WTC11 (cell line): ENCODE data around the gene ACMSD. TPM values are rescaled to one million over a fixed set of nuclear protein-coding genes. Genes with fewer than 3 reads are reported as not detected.

Source experiments
- ATAC-seq: fragments of 200-7000 bp; cut with Tn5 transposase; 2 replicates; pipeline ENCODE4 v1.10.0; 2021; ENCODE audit warnings: mild to moderate bottlenecking, moderate library complexity
- CTCF ChIA-PET: fragments of 300-600 bp; sonication (Branson Sonifier 250); formaldehyde crosslinking; loops from one replicate; lab custom pipeline; 2021; ENCODE audit warnings: antibody characterized with exemption; lab: Charles Lee
- POLR2A ChIA-PET: fragments of 350-600 bp; sonication (Branson Sonifier 250); formaldehyde crosslinking; loops from one replicate; lab custom pipeline; 2021; ENCODE audit warnings: antibody characterized with exemption; lab: Charles Lee
- DNase-seq: peaks from one replicate; pipeline ENCODE4 v3.0.0; 2021; ENCODE audit warnings: low spot score
- H3K27ac Mint-ChIP-seq: 2 replicates; pipeline ENCODE4 v1.8.0; 2021; ENCODE audit warnings: mixed read lengths
- H3K27me3 Mint-ChIP-seq: 2 replicates; pipeline ENCODE4 v1.8.0; 2021; ENCODE audit warnings: low read depth, mild to moderate bottlenecking, moderate library complexity, mixed read lengths
- H3K36me3 Mint-ChIP-seq: 2 replicates; pipeline ENCODE4 v1.8.0; 2021; ENCODE audit warnings: mixed read lengths
- H3K4me1 Mint-ChIP-seq: 2 replicates; pipeline ENCODE4 v1.8.0; 2022; ENCODE audit warnings: mixed read lengths
- H3K4me3 Mint-ChIP-seq: 2 replicates; pipeline ENCODE4 v1.8.0; 2021; ENCODE audit warnings: mild to moderate bottlenecking, moderate library complexity, mixed read lengths
- H3K9me3 Mint-ChIP-seq: 2 replicates; pipeline ENCODE4 v1.8.0; 2021; ENCODE audit warnings: mixed read lengths
- AR ChIP-seq: fragments of 250-450 bp; sonication (Bioruptor Pico); IDR thresholded peaks from 2 replicates; pipeline ENCODE4 v1.9.0; 2021; ENCODE audit warnings: mild to moderate bottlenecking
- ATF1 ChIP-seq: sonication (generic); formaldehyde crosslinking; IDR thresholded peaks from 2 replicates; pipeline ENCODE4 v1.8.1; 2023; ENCODE audit warnings: mild to moderate bottlenecking, moderate library complexity, missing genetic modification reagents
- CREM ChIP-seq: sonication (generic); formaldehyde crosslinking; IDR thresholded peaks from 2 replicates; pipeline ENCODE4 v1.8.1; 2022; ENCODE audit warnings: mild to moderate bottlenecking, missing genetic modification reagents, moderate library complexity
- EMX1 ChIP-seq: fragments of 250-450 bp; sonication (Bioruptor Pico); IDR thresholded peaks from 2 replicates; pipeline ENCODE4 v1.8.0; 2021; ENCODE audit warnings: mild to moderate bottlenecking
- ESRRA ChIP-seq: sonication (generic); formaldehyde crosslinking; IDR thresholded peaks from 2 replicates; pipeline ENCODE4 v1.8.1; 2022; ENCODE audit warnings: mild to moderate bottlenecking, missing genetic modification reagents, borderline replicate concordance
- FOXJ3 ChIP-seq: sonication (generic); formaldehyde crosslinking; IDR thresholded peaks from 2 replicates; pipeline ENCODE4 v1.9.0; 2021; ENCODE audit warnings: missing genetic modification reagents, mild to moderate bottlenecking, borderline replicate concordance
- FOXK1 ChIP-seq: sonication (generic); formaldehyde crosslinking; IDR thresholded peaks from 2 replicates; pipeline ENCODE4 v1.8.0; 2022; ENCODE audit warnings: mild to moderate bottlenecking, moderate library complexity, missing genetic modification reagents
- GRHL2 ChIP-seq: fragments of 250-450 bp; sonication (Bioruptor Pico); IDR thresholded peaks from 2 replicates; pipeline ENCODE4 v1.8.0; 2022; ENCODE audit warnings: mild to moderate bottlenecking, moderate library complexity; ENCODE audit not compliant: insufficient replicate concordance, severe bottlenecking
- MXD4 ChIP-seq: fragments of 250-450 bp; sonication (Bioruptor Pico); IDR thresholded peaks from 2 replicates; pipeline ENCODE4 v1.8.0; 2021; ENCODE audit warnings: mild to moderate bottlenecking, moderate library complexity, borderline replicate concordance
- NFE2L1 ChIP-seq: sonication (generic); formaldehyde crosslinking; IDR thresholded peaks from 2 replicates; pipeline ENCODE4 v1.8.1; 2023; ENCODE audit warnings: missing genetic modification reagents
- NFYB ChIP-seq: sonication (generic); formaldehyde crosslinking; conservative IDR thresholded peaks from 2 replicates; pipeline ENCODE4 v1.8.0; 2022; ENCODE audit warnings: low read depth, missing genetic modification reagents
- NR2C2 ChIP-seq: sonication (generic); formaldehyde crosslinking; IDR thresholded peaks from 2 replicates; pipeline ENCODE4 v1.8.0; 2022; ENCODE audit warnings: mild to moderate bottlenecking, missing genetic modification reagents
- SMAD3 ChIP-seq: sonication (generic); formaldehyde crosslinking; IDR thresholded peaks from 2 replicates; pipeline ENCODE4 v1.8.0; 2022; ENCODE audit warnings: missing genetic modification reagents, mild to moderate bottlenecking, borderline replicate concordance
- TP53 ChIP-seq: sonication (generic); formaldehyde crosslinking; IDR thresholded peaks from 2 replicates; pipeline ENCODE4 v1.8.1; 2023; ENCODE audit warnings: mild to moderate bottlenecking, missing genetic modification reagents
- USF1 ChIP-seq: sonication (generic); formaldehyde crosslinking; IDR thresholded peaks from 2 replicates; pipeline ENCODE4 v1.8.0; 2022; ENCODE audit warnings: mild to moderate bottlenecking, missing genetic modification reagents
- ZNF121 ChIP-seq: sonication (generic); formaldehyde crosslinking; IDR thresholded peaks from 2 replicates; pipeline ENCODE4 v1.8.0; 2023; ENCODE audit warnings: missing genetic modification reagents
- ZNF219 ChIP-seq: sonication (generic); formaldehyde crosslinking; IDR thresholded peaks from 2 replicates; pipeline ENCODE4 v1.8.0; 2023; ENCODE audit warnings: missing genetic modification reagents, mild to moderate bottlenecking, borderline replicate concordance
- ZNF263 ChIP-seq: sonication (generic); formaldehyde crosslinking; IDR thresholded peaks from 2 replicates; pipeline ENCODE4 v1.8.1; 2022; ENCODE audit warnings: low read depth, mild to moderate bottlenecking, moderate library complexity, missing genetic modification reagents
- ZNF416 ChIP-seq: fragments of 250-450 bp; sonication (Bioruptor Pico); IDR thresholded peaks from 2 replicates; pipeline ENCODE4 v1.9.0; 2021; ENCODE audit warnings: mild to moderate bottlenecking, inconsistent platforms
- ZNF671 ChIP-seq: fragments of 250-450 bp; sonication (Bioruptor Pico); IDR thresholded peaks from 2 replicates; pipeline ENCODE4 v1.8.0; 2021; ENCODE audit warnings: mild to moderate bottlenecking
- total RNA-seq: library from RNA; stranded (reverse); gene quantifications from 3 replicates; pipeline ENCODE4 v1.2.3, GENCODE V29; 2021
- TF ChIP-seq, protein P1 (sequence below): sonication (generic); formaldehyde crosslinking; IDR thresholded peaks from 2 replicates; pipeline ENCODE4 v1.8.0; 2023; ENCODE audit warnings: missing genetic modification reagents
- TF ChIP-seq, protein P2 (sequence below): fragments of 250-450 bp; sonication (Bioruptor Pico); IDR thresholded peaks from 2 replicates; pipeline ENCODE4 v1.9.0; 2021; ENCODE audit warnings: mild to moderate bottlenecking
- TF ChIP-seq, protein P3 (sequence below): sonication (generic); formaldehyde crosslinking; IDR thresholded peaks from 2 replicates; pipeline ENCODE4 v1.8.1; 2023; ENCODE audit warnings: mild to moderate bottlenecking, missing genetic modification reagents, borderline replicate concordance
- TF ChIP-seq, protein P4 (sequence below): sonication (generic); formaldehyde crosslinking; IDR thresholded peaks from 2 replicates; pipeline ENCODE4 v1.8.1; 2023; ENCODE audit warnings: mild to moderate bottlenecking, moderate library complexity, missing genetic modification reagents

The ACMSD gene
- total RNA-seq, 1 experiment from 2014 or later = not detected

DNA sequence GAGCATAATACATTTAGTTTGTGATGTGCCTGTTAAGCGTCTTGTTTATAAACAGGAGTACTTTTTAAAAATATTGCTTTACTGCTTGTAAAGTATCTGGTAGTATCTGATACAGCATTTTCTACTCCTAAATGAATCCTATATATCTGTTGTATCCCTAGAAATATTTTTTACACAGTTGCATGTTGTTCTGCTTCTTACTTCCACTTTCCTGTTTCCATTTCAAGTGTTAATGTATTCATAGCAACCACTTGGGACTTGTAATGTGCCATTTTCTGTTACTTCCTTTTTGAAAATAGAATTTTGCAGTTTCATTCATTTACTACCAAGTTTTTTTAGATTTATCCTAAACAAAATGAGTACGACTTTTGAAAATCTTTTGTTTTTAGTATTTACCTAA is 105.1 kb downstream of the ACMSD start (continued):
- TF ChIP-seq ZNF121 (CRISPR knock-in tag) = no peak
- no peak for TF ChIP-seq NFYB (CRISPR knock-in tag)
- TF ChIP-seq, all 79 proteins: peak for 0

GRCh38 chr2:134944975-134945374 is 106.6 kb downstream of the ACMSD start:
- TF ChIP-seq AR (CRISPR knock-in tag) (no peak), USF1 (no peak), ZNF671 (no peak), MXD4 (CRISPR knock-in tag) (no peak), ATF1 (no peak), ESRRA (CRISPR knock-in tag) (no peak), ZNF219 (CRISPR knock-in tag) (no peak)
- TF ChIP-seq, protein P1, sequence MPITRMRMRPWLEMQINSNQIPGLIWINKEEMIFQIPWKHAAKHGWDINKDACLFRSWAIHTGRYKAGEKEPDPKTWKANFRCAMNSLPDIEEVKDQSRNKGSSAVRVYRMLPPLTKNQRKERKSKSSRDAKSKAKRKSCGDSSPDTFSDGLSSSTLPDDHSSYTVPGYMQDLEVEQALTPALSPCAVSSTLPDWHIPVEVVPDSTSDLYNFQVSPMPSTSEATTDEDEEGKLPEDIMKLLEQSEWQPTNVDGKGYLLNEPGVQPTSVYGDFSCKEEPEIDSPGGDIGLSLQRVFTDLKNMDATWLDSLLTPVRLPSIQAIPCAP (CRISPR knock-in tag) = no peak
- TF ChIP-seq, protein P2, sequence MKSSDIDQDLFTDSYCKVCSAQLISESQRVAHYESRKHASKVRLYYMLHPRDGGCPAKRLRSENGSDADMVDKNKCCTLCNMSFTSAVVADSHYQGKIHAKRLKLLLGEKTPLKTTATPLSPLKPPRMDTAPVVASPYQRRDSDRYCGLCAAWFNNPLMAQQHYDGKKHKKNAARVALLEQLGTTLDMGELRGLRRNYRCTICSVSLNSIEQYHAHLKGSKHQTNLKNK = no peak

GRCh38 chr2:134946073-134946472 is 107.7 kb downstream of the ACMSD start:
- H3K27ac Mint-ChIP-seq = no peak overlapping the region
- TF ChIP-seq FOXK1 (CRISPR knock-in tag) (no peak), NFE2L1 (CRISPR knock-in tag) (no peak), FOXJ3 (CRISPR knock-in tag) (no peak), EMX1 (CRISPR knock-in tag) (no peak), NR2C2 (CRISPR knock-in tag) (no peak), SMAD3 (CRISPR knock-in tag) (no peak), TP53 (no peak), ZNF416 (CRISPR knock-in tag) (no peak), GRHL2 (CRISPR knock-in tag) (no peak), ZNF263 (no peak), CREM (CRISPR knock-in tag) (no peak)
- TF ChIP-seq, protein P3, sequence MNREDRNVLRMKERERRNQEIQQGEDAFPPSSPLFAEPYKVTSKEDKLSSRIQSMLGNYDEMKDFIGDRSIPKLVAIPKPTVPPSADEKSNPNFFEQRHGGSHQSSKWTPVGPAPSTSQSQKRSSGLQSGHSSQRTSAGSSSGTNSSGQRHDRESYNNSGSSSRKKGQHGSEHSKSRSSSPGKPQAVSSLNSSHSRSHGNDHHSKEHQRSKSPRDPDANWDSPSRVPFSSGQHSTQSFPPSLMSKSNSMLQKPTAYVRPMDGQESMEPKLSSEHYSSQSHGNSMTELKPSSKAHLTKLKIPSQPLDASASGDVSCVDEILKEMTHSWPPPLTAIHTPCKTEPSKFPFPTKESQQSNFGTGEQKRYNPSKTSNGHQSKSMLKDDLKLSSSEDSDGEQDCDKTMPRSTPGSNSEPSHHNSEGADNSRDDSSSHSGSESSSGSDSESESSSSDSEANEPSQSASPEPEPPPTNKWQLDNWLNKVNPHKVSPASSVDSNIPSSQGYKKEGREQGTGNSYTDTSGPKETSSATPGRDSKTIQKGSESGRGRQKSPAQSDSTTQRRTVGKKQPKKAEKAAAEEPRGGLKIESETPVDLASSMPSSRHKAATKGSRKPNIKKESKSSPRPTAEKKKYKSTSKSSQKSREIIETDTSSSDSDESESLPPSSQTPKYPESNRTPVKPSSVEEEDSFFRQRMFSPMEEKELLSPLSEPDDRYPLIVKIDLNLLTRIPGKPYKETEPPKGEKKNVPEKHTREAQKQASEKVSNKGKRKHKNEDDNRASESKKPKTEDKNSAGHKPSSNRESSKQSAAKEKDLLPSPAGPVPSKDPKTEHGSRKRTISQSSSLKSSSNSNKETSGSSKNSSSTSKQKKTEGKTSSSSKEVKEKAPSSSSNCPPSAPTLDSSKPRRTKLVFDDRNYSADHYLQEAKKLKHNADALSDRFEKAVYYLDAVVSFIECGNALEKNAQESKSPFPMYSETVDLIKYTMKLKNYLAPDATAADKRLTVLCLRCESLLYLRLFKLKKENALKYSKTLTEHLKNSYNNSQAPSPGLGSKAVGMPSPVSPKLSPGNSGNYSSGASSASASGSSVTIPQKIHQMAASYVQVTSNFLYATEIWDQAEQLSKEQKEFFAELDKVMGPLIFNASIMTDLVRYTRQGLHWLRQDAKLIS (CRISPR knock-in tag) = no peak
- TF ChIP-seq, protein P4, sequence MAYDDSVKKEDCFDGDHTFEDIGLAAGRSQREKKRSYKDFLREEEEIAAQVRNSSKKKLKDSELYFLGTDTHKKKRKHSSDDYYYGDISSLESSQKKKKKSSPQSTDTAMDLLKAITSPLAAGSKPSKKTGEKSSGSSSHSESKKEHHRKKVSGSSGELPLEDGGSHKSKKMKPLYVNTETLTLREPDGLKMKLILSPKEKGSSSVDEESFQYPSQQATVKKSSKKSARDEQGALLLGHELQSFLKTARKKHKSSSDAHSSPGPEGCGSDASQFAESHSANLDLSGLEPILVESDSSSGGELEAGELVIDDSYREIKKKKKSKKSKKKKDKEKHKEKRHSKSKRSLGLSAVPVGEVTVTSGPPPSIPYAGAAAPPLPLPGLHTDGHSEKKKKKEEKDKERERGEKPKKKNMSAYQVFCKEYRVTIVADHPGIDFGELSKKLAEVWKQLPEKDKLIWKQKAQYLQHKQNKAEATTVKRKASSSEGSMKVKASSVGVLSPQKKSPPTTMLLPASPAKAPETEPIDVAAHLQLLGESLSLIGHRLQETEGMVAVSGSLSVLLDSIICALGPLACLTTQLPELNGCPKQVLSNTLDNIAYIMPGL = no peak
- TF ChIP-seq, protein P1 (CRISPR knock-in tag) = no peak

More at GRCh38 chr2:134944975-134945374, 106.6 kb downstream of the ACMSD start:
- Mint-ChIP-seq H3K36me3 (peaks cover 38% of the 10 kb centered on the region), H3K27ac (peak overlapping the region; percentile 5; the same call in 1 of the 2 replicates), H3K9me3 (no peaks in the 10 kb centered on the region), H3K27me3 (no peaks in the 10 kb centered on the region), H3K4me1 (peaks cover 21% of the 10 kb centered on the region), H3K4me3 (no peak overlapping the region)
- DNase-seq (no peak), ATAC-seq (peak; percentile 67)
- ChIA-PET POLR2A (no interaction called here), CTCF (interaction anchor here (0.6 kb wide), 1 partner anchor 97 kb away, joined by 4 read pairs; no protein-coding TSS in a partner anchor)

More at GRCh38 chr2:134946073-134946472, 107.7 kb downstream of the ACMSD start:
- ATAC-seq (no peak), DNase-seq (no peak)
- ChIA-PET POLR2A (no interaction called here), CTCF (no interaction called here)
- Mint-ChIP-seq H3K36me3 (peaks cover 40% of the 10 kb centered on the region), H3K4me3 (no peak overlapping the region), H3K4me1 (peaks cover 21% of the 10 kb centered on the region), H3K9me3 (no peaks in the 10 kb centered on the region), H3K27me3 (no peaks in the 10 kb centered on the region)
